NCI-H2029 treated with DMSO at 0.1 percent for 48 hours (cell line): ENCODE measurements around the gene GZF1.

Experiments
- DNase-seq: peaks from one replicate; lab custom pipeline; 2025; lab: John Stamatoyannopoulos, UW

The GZF1 gene

DNA sequence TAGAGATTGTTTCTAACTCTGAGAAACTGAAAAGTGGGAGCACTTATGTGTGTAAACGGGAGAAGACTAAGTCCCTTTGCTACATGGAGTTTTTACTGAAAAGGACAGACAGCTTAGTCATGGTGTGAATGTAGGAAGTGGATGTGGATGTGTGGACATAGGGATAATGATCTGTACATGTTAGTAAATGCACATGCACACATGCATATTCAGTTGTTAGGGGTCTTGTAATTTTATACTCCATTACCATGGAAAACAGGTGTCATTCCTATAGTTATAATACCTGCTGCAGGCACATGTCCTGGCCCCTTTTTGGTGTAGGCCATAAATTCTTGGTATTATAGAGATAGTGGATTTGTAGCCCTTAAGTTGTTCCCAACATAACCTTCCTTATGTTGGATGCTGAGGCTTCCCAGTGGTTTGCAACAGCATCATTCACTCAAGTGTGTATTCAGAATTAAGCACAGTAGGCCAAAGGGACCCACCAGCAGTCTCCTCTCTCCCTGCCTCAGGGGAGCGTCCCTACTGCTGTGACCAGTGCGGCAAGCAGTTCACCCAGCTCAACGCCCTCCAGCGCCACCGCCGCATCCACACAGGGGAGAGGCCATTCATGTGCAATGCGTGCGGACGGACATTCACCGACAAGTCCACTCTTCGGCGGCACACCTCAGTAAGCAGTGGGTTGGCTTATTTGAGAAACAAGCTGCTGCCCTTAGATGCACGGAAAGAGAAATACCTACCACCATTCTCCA, 7.3 kb downstream of the GZF1 start:
- DNase-seq = no peak

DNA sequence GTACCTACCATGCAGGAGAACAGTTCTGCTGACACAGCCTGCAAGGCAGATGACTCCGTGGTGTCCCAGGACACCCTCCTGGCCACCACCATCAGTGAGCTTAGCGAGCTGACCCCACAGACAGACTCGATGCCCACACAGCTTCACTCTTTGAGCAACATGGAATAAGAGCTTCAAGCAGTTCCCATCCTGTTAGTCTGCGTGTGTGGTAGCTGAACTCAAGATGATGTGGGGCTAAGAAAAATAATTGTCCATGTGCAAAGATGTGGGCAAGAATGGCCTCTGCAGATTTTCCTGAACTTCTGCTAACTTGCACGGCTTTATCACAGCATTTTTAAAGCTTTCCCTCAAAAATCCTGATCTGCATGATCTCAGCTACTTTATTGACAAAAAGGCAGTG, 8.3 kb downstream of the GZF1 start:
- DNase-seq = no peak

DNA sequence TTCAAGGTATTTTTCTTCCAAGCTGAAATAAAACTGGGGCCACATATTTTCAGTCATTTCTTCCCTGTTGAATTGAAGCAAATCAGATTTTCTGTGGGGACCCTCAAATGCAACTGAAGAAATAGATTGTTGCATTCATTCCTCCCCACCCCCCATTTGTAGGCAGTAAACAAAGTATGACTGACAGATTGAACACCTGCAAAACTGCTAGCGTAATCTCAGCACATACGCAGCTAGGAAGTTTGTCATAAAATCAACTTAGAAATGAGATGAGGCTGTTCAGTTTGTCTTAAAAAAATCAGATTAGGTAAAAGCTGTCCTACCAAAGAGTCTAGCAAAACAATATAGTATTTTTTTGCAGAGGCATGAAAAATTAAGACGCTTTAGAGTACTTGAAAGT, 8.9 kb downstream of the GZF1 start:
- no peak for DNase-seq

DNA sequence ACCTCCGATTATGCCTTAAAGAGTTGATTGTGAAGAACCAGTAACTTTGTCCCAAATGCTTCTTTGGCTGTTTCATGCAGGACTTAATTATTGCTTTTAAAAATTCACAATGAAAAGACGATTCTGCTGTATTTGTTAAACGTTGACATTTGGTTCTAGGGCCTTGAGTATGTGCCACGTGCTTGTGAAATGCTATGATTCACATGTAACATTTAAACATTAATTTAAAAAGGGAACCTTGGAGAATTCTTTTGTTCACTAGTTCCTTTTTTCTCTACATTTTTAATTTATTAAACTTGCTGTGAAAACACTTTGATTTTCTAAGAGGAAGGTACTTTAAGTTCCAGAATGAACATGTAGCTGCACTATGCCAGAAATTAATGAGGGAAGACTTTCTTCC, 9.5 kb downstream of the GZF1 start:
- no peak for DNase-seq

DNA sequence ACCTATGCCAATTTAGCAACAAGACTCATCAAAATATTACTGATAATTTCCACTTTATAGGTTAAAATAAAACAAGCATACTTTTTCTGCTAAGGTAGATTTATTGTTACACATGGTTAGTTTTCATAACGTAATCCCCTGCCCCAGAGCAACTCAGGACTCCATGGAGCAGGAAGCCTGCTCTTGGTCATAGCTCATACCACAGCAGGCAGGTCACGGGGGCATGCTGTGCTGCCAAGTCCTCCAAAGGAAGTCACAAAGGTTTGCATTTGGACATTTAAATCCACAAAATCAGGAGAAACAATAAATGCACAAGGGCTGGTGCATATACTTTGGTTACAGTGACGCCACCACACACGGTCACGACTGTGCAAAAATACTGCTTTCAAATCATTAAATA, 12.5 kb downstream of the GZF1 start:
- DNase-seq = no peak

DNA sequence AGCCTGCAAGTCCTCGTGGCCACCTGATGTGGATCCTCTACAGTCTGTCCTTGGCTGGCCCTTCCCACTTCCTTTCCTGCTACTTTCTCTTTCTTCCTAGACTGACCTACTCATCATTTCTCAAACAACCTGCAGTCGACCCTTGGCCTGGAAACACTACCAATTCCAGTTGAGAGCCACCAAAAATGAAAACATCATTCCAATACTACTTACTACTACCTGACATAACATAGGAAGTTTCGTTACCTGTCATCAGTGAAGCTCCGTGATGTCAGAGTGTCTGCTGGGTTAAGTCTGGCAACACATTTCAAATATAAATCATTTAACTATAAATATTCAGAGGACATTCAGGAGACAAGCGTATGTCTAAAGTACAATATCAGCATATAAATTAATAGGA, 13.8 kb downstream of the GZF1 start:
- no peak for DNase-seq

DNA sequence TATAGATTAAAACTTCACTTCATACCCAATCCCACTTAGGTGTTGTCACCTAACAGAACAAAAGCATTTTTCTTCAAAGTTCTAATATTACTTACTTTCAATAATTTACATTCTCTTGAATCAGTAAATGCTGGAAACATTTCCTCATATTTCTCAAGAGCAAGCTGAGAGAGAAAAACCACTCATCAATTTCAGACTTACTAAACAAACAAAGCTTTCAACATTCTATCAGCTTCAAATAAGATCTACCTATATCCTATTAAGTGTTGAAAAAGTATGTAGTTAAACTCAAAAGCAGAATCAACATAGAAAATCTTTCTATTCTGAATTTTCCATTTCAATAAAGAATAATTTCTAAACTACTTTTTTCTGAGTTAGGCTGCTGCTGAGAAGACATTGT, 17.8 kb downstream of the GZF1 start:
- no peak for DNase-seq

DNA sequence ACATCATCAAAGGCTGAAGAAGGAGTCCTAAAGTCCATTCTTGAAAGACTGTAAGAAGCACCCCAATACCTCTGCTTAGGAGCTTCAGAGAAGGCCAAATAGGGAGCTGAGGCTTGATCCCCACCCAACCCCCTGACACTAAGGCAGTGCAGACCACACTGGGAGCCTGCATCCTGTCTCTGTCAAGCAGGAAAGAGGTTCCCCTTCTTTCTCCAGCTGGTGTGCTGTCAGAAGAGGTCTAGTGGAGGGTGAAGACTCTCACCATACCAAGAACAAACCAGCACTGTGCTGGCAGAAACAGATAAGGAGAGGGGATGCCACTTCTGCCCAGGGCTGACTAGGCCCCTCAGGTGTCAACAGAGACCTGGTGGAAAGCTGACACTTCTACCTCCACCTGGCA, 19.9 kb downstream of the GZF1 start:
- no peak for DNase-seq

DNA sequence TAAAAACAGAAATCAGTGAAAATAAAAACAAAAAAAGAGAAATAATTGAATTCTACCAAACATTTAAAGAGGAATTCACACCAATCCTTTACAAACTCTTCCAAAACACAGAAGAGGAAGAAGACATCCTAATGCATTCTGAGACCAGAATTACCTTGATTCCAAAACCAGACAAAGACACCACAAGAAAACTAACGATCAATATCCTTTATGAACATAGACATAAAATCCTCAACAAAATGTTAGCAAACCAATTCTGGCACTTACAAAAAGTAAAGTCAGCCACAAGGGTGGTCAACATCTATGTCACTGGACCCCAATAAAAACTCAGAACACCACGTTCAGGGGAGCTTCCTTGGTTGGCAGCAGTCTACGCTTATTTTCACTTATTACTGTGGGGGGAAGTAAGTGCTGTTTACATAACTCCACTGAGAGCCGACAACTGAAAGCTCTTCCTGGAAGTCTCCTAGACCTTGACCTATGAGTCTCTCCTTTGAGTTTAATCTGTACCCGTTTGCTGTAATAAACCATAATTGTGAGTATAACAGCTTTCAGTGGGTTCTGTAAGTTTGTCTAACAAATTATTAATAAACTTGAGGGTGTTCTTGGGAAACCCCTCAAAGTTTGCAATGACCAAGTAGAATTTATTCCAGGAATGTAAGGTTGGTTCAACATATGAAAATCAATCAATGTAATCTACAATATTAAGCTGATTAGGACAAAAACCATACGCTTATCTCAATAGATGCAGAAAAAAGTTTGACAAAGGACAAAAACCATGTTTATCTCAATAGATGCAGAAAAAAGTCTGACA, 24.5 kb downstream of the GZF1 start:
- DNase-seq = no peak

DNA sequence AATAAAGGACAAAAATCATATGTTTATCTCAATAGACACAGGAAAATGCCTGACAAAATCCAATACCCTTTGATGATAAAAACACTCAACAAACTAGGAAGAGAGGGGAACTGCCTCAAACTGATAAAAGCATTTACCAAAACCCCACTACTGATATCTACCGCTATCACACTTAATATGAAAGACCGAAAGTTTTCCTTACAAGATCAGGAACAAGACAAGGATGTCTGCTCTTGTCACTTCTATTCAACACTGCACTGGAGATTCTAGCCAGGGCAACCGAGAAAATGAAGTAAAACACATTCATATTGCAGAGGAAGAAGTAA, 25.1 kb downstream of the GZF1 start:
- no peak for DNase-seq

DNA sequence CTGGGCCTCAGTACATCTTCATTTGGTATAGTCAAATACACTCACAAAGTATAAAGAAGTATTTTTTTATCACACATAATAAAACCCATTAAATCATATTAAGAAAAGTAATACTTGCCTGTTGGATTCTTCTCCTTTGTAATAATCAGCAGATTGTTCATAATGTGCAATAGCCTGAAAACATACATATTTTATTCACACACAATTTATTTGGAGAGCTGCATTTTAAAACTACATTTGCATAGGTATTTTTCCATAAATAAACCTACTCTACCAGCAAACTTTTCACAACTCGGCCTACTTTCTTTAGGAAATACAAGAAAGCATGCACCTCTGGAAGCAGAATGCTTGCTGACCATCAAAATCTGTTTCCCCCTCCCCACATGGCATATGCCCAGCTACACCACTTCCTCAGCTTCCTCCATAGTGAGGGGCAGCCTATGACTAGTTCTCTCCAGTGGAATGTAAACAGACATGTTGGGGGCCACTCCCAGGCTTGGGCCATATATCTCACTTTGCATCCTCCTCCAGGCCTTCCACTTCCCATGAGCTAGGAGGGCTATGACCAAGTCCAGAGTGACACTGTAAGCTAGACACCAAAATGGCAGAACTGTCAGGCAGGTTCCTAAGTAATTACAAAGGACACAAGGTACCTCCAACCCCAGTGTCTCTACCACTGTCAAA, 28.3 kb downstream of the GZF1 start:
- DNase-seq = no peak

DNA sequence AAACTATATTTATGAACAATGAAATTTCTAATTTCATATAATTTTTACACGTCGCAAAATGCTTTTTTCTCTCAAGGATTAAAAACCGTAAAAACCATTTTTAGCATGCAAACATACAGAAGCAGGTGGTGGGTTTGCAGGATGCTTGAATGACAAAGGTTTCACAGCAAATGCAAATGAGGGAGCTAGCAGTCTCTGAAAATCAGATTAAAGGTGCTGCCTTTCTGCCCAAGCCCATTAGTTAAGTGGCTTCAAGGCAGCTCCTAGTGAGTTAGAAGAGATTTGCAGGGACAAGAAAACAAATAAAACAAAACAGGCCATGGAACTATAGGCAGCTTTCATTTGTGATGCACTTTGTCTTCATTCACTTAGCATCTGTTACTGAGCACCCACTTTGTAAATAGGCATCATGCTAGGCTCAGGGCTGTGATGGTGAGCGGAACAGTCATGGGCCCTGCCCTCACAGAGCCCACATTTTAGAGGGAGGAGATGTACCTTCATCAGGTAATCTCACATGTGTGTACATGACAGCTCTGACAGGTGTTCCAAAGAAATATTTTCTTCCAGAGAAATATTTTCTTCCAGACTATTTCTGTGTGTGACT, 29.8 kb downstream of the GZF1 start:
- DNase-seq = no peak

DNA sequence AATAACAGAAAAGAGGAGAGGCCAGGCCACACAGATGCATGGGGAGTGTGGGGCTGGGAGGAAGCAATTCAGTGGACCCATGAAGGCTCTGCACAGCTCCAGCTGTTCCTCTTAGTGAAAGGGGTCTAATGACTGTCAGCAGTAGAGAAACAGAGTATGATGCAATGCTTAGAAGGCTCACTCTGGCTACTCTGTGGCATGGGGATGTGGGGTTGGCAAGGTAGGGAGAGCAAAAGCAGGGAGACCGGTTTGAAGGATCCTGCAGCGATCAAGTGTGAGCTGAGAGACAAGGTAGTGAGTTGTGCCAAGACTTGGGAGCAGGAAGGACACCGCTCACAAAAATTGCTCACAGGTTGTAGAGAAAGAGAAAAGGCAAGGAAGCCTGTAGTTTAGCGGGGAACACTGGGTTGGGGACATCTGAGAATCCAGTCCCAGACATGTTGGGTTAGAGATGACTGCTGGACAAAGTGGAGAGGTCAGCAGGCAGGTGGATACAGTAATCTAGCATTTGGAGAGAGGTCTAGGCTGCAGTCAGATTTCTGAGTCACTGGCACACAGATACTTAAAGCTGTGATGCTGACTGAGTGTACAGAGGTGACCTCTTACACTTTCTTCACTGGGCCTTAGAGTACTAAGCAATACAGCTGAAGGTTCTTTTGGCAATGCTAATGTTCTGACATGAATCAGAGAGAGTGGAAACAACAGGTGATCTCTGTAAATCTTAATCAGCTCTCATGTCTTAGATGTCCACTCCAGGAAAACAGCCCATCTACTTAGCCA, 32.2 kb downstream of the GZF1 start:
- no peak for DNase-seq

DNA sequence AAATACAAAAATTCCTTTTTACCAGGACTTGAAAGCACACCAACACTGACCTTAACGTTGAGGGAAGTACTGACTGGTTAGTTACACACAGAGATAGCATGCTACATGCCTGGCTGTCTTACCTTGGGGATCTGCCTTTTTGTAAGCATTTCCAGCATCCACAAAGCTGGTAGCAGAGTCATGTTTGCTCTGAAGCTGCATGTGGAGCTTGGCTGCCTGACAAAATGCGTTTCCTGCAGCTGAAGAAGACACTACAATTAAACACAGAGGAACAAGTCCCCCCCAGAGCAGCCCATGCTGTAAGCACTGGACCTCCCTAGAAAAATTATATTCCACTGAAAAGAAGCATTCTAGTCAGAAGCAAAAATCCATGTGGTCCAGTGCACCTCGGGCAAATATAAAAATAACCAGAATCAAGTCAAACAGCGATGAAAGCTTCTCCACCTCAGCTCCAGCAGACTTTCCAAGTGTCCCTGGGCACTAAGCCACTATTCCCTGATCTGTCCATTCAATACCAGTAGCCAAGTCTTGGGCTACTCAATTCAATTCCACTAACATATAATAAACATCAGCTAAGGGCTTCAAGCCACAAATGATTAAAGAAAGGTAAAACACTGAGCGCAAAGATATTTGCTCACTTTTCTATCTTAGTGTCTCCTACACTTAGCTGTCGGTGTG, 35.1 kb downstream of the GZF1 start:
- peak; percentile 29 for DNase-seq

DNA sequence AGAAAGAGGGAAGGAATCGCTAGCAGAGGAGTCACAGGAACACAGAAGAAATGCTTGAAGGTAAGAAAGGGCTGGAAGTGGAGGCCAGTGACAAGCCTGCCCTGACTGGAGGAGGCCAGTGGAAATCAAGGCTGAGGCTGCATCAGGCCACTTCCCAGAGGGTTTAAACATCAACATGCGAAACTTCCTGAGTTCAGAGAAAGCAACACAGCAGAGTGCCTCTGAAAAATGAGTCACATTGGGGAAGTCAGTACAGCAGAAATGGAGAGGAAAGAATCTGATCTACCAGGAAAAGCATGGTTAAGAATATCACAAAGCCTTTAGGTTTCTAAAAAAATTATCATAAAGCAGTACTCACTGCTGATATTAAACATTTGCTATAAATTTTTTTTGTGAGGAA, 36.0 kb downstream of the GZF1 start:
- no peak for DNase-seq

DNA sequence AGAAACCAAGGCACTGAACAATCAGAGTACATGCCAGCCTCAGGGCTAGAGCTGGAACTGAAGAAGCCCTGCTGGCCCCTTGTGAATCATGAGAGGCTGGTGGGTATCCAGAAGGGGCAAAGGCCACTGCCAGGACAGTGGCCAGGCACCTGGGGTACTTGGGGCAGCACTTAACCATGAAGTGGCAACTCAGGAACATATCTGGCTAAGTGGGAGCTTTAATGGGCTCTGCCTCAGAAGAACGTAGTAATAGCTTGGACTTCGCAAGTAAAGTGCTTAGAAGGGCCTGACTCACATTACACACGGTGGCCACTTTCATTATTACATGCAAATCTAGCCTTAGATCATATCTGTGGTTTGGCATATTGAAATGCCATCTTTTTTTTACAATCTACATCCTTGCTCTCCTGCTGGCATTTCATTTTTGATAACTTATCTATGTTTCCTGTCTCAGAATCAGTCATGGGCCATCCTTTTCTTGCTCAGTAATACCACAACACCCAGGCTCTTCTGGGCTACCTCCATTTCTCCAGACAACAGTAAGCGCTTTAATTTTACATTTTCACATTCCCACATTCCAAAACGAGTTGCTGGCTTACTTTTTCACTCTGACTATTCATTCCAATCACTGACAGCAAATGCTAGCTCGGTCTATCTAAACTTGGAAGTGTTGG, 37.7 kb downstream of the GZF1 start:
- peak; percentile 10 for DNase-seq

DNA sequence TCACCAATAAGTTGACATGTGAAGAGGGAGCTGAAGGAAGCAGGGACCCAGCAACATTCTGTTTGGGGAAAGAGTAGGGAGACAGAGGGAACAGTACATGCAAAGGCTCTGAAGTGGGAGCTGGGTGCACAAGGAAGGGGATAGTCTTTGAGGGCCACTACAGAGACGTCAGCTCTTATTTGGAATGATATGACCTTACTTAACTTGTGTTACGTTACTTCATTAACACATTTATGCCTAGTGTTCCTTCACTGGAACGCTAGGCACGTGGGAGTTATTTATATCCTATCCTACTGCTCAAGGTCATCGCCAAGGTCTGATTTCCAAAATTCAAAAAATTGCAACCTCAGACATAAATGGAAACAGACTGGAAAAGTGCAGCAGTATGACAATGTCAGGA, 39.1 kb downstream of the GZF1 start:
- DNase-seq = no peak

DNA sequence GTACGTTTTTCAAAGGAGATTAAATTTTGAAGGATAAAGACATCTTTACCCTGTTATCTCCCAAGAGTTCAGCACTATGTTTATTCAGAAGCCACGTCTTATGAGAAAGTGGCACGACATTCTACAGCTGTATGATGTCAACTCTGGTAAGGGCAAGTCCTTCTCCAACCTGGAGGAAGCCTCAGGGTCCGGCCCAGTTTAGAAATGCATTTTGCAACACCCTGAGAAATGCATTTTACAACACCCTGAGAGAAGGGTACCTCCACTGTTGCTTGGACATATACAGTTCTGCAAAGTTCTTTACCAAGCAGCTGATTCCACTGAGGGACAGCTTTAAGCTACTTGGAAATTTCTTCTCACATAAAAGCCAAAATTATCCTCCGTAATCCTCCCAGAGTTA, 41.8 kb downstream of the GZF1 start:
- DNase-seq = no peak

DNA sequence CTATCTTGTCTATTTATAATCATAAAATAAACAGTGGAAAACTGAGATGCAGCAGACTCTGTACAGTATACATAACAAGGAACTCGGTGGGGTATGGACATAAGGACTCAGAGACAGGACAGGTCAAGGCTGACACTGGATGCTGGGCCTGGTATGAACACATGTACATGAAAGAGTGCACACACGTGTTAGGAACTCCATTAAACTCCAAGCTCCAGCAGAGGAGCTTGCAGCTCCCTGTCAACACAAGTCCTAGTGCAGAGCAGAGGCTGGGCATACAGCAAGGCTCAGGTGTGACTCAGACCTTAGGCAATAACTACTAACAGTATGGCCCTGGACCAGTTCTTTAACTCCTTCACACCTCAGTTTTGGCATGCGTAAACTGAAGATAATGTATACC, 42.2 kb downstream of the GZF1 start:
- no peak for DNase-seq

DNA sequence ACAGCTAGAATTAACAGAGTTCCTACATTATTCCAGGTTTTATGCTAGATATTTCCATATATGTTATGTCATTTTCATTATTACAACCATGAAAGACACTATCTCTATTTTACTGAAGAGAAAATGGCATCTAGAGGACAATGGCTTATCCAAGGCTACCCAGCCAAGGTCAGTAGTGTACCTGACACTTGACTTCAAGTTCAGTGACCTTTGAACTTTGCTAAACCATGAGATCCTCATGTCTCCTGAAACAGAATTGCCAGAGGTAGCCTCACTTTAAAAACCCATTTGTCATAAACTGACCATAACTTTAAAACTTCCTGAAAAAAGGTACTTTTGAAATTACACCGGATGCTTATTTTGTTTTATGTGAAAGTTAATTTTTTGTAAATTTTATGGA, 44.9 kb downstream of the GZF1 start:
- DNase-seq = no peak
